ENCODE data around the gene NDUFAF4. TPM values are rescaled to one million over a fixed set of nuclear protein-coding genes. Genes with fewer than 3 reads are reported as not detected.

The NDUFAF4 gene
- total and polyA plus RNA-seq, 10 of the 15 experiments (the other 5 are each of a cell fraction or from before 2014, with no cell fraction given), result 26.9 to 188 (median 76.9) TPM

DNA sequence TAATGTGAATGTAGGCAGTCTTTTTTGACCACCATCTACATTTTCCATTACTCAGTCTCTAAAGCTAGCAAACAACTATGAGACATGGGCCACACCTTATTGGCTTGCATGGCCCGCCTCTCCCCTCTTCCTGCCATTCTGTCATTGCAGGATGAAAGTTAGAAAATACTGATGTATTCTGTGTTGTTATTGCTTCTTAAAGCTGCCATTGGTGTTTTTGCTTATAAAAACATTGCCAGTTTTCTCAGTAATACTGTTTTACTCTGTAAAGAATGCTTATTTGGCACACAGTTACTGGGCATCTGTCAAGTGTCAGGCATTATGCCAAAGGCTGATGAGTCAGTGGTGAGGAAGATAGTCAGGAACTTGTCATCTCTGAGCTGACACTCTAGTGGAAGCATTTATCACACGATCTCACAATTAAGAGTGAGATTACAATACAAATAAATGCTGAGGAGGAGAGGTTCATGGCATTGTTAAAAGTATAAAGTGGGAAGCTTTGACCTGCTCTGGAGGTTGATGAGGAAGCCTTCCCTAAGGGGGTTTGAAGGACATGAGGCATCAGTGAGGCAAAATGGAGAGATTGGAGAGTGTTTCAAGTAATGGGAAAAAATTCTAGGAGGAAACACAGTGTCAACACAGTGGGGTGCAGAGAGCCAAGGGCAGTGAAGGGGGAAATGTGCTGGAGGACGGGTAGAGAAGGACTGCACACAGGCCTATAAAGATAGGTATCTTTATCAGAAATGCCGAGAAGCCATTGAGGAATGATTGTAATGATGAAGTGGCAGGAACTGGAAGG, 41.5 kb upstream of the NDUFAF4 start (continued):
- TF ChIP-seq ZNF592 (IDR thresholded peaks at IDR 0.05) (no peak), POLR2A (IDR thresholded peaks at IDR 0.05; ENCODE audit: low read depth, low read length) (no peak), BHLHE40 (IDR thresholded peaks at IDR 0.05; ENCODE audit: borderline replicate concordance in 1 of 2, low read depth in 2 of 2, low read length in 1 of 2) (no peak), STAT3 (IDR thresholded peaks at IDR 0.05; ENCODE audit: low read depth, low read length) (no peak), RAD21 (IDR thresholded peaks at IDR 0.05; ENCODE audit: insufficient read depth, low read depth, low read length) (no peak)

GRCh38 chr6:96934087-96934486, 36.4 kb upstream of the NDUFAF4 start:
- peak; percentile 38; the same call in 2 of the 3 replicates for ATAC-seq
- POLR2A ChIA-PET, result no interaction called here

More at GRCh38 chr6:96934087-96934486, 36.4 kb upstream of the NDUFAF4 start:
- CTCF ChIA-PET, result no interaction called here
- RAD21 ChIA-PET (ENCODE audit: unreplicated experiment), result no interaction called here
- SMC1A ChIA-PET (ENCODE audit: uncharacterized antibody, unreplicated experiment), result no interaction called here
- in situ Hi-C loops (cut with MboI) (no loop called here), intact Hi-C loops (cut with micrococcal nuclease; ENCODE audit: unreplicated experiment) (no loop called here)
- Histone ChIP-seq H3K4me3 (no peak overlapping the region), H2AFZ (ENCODE audit: control insufficient read depth, low read depth, low read length) (no peak overlapping the region), H3K9ac (ENCODE audit: control insufficient read depth, insufficient read depth, low read length) (no peak overlapping the region), H4K20me1 (ENCODE audit: control insufficient read depth, insufficient read depth) (no peaks in the 10 kb centered on the region), H3K27ac (ENCODE audit: control insufficient read depth, insufficient read depth) (no peak overlapping the region), H3K79me2 (ENCODE audit: control insufficient read depth, insufficient read depth, low read length) (no peaks in the 10 kb centered on the region), H3K9me3 (replicated peaks; ENCODE audit: control insufficient read depth, insufficient read depth, low read length) (no peaks in the 10 kb centered on the region), H3K36me3 (ENCODE audit: control insufficient read depth in 2 of 2, insufficient read depth in 2 of 2, low read length in 1 of 2) (no peaks in the 10 kb centered on the region), H3K4me1 (ENCODE audit: control insufficient read depth, insufficient read depth, low read length) (no peaks in the 10 kb centered on the region), H3K4me2 (ENCODE audit: control insufficient read depth, insufficient read depth) (no peak overlapping the region), H3K27me3 (replicated peaks in 1 of 2; ENCODE audit: control insufficient read depth in 2 of 2, insufficient read depth in 2 of 2, low read length in 1 of 2) (peaks cover 0 to 3% of the 10 kb centered on the region in 2 experiments; a peak in 1 of 4 replicates)
- no TSS peak for BruUV-seq (replicated peaks)
- 26% methylated on average over 4 of the region's 4 CpGs for WGBS (ENCODE audit: insufficient coverage, insufficient replicate concordance, low lambda C conversion rate, missing lambda C conversion rate)
- no peak for DNase-seq (ENCODE audit: low read depth, low spot score)
- FAIRE-seq, result no peak
- TF ChIP-seq ZNF217 (IDR thresholded peaks at IDR 0.05) (no peak), TCF3 (IDR thresholded peaks at IDR 0.05; ENCODE audit: borderline replicate concordance, insufficient read depth, low read depth, low read length) (no peak), TCF7 (IDR thresholded peaks at IDR 0.05; ENCODE audit: borderline replicate concordance) (no peak), SRF (IDR thresholded peaks at IDR 0.05; ENCODE audit: low read depth in 2 of 2, low read length in 2 of 2) (no peak), MYC (IDR thresholded peaks at IDR 0.05; ENCODE audit: insufficient read depth, insufficient read length, insufficient replicate concordance, low read length, severe bottlenecking) (no peak), CEBPB (IDR thresholded peaks at IDR 0.05; ENCODE audit: borderline replicate concordance in 1 of 2, low read depth in 2 of 2, low read length in 2 of 2) (no peak), CHD4 (IDR thresholded peaks at IDR 0.05) (no peak), ZNF24 (IDR thresholded peaks at IDR 0.05) (no peak), CHD2 (IDR thresholded peaks at IDR 0.05; ENCODE audit: borderline replicate concordance, low read depth, low read length) (no peak), ZNF207 (IDR thresholded peaks at IDR 0.05; ENCODE audit: borderline replicate concordance) (no peak), GABPA (IDR thresholded peaks at IDR 0.05; ENCODE audit: low read depth) (no peak), HCFC1 (IDR thresholded peaks at IDR 0.05; ENCODE audit: low read length) (no peak)

Data from GM12878 (cell line).